IMR-90 (cell line): ENCODE results near the gene FCN1. TPM values are rescaled to one million over a fixed set of nuclear protein-coding genes. Genes with fewer than 3 reads are reported as not detected.

Experiments
- ATAC-seq: fragments of 200-7000 bp; cut with Tn5 transposase; 2 replicates; pipeline ENCODE4 v1.9.1; 2020; ENCODE audit warnings: low read depth, mild to moderate bottlenecking, moderate library complexity
- BruUV-seq: library from RNA; stranded (reverse); fragments of 400-500 nt; replicated peaks from 2 replicates; lab custom pipeline; 2021; lab: Mats Ljungman, UMichigan
- CTCF ChIA-PET: fragments of 300-600 bp; formaldehyde crosslinking; extraction: SDS; loops from one replicate; lab custom pipeline; 2021; ENCODE audit warnings: antibody characterized with exemption; lab: Yijun Ruan, JAX
- POLR2A ChIA-PET: fragments of 300-600 bp; sonication (Branson Sonifier 250); formaldehyde crosslinking; loops from one replicate; lab custom pipeline; 2022; ENCODE audit warnings: antibody characterized with exemption; ENCODE audit not compliant: unreplicated experiment; lab: Charles Lee
- DNase-seq: peaks from one replicate; pipeline ENCODE4 v3.0.0; 2013
- H2AFZ ChIP-seq: replicated peaks from 2 replicates; pipeline ENCODE3; 2013; ENCODE audit warnings: low read length, mild to moderate bottlenecking; ENCODE audit not compliant: poor library complexity
- H2AK5ac ChIP-seq: 2 replicates; pipeline ENCODE4 v1.6.1; 2013; ENCODE audit warnings: low read depth, low read length, inconsistent platforms
- H2AK9ac ChIP-seq: replicated peaks from 2 replicates; pipeline ENCODE3; 2013; ENCODE audit warnings: mild to moderate bottlenecking, low read depth, low read length, moderate library complexity; ENCODE audit not compliant: poor library complexity
- H2BK120ac ChIP-seq: 2 replicates; pipeline ENCODE4 v1.6.1; 2013; ENCODE audit warnings: low read depth, low read length, inconsistent platforms
- H2BK15ac ChIP-seq: 3 replicates; pipeline ENCODE4 v1.6.1; 2013; ENCODE audit warnings: low read depth, low read length, inconsistent platforms
- H2BK20ac ChIP-seq: 2 replicates; pipeline ENCODE4 v1.6.1; 2013; ENCODE audit warnings: low read depth, mild to moderate bottlenecking, inconsistent platforms, low read length, moderate library complexity
- H2BK5ac ChIP-seq: 2 replicates; pipeline ENCODE4 v1.6.1; 2013; ENCODE audit warnings: mild to moderate bottlenecking, low read depth, low read length, inconsistent platforms; ENCODE audit not compliant: poor library complexity, severe bottlenecking
- H3K14ac ChIP-seq: replicated peaks from 2 replicates; pipeline ENCODE4 v1.6.1; 2013; ENCODE audit warnings: low read depth, low read length, inconsistent platforms
- H3K18ac ChIP-seq: 2 replicates; pipeline ENCODE4 v1.6.1; 2013; ENCODE audit warnings: low read depth, low read length, control low read depth
- H3K23ac ChIP-seq: 2 replicates; pipeline ENCODE4 v1.6.1; 2013; ENCODE audit warnings: low read depth, low read length, inconsistent platforms
- H3K27ac ChIP-seq: 2 replicates; pipeline ENCODE4 v1.5.1; 2013; ENCODE audit warnings: mild to moderate bottlenecking, control low read depth, low read length; ENCODE audit not compliant: insufficient read depth
- H3K27me3 ChIP-seq: 2 replicates; pipeline ENCODE4 v1.6.1; 2013; ENCODE audit warnings: low read length; ENCODE audit not compliant: control insufficient read depth, insufficient read depth
- H3K36me3 ChIP-seq: 2 replicates; pipeline ENCODE4 v1.6.1; 2013; ENCODE audit warnings: low read length, mixed read lengths; ENCODE audit not compliant: control insufficient read depth, insufficient read depth
- H3K4ac ChIP-seq: 2 replicates; pipeline ENCODE4 v1.6.1; 2013; ENCODE audit warnings: low read depth, low read length, inconsistent platforms
- H3K4me1 ChIP-seq: 2 replicates; pipeline ENCODE4 v1.6.1; 2013; ENCODE audit warnings: low read length, mixed read lengths; ENCODE audit not compliant: control insufficient read depth, insufficient read depth
- H3K4me2 ChIP-seq: 2 replicates; pipeline ENCODE4 v1.6.1; 2013; ENCODE audit warnings: low read depth, mild to moderate bottlenecking, control low read depth, low read length, moderate library complexity
- H3K4me3 ChIP-seq: 2 replicates; pipeline ENCODE4 v1.5.1; 2013; ENCODE audit warnings: low read depth, mild to moderate bottlenecking, control low read depth, low read length, moderate library complexity; ENCODE audit not compliant: insufficient read depth
- H3K56ac ChIP-seq: 2 replicates; pipeline ENCODE4 v1.6.1; 2013; ENCODE audit warnings: low read length, inconsistent platforms; ENCODE audit not compliant: insufficient read depth; ENCODE audit errors: extremely low read depth
- H3K79me1 ChIP-seq, 2 experiments: 2 replicates each; pipeline ENCODE4 v1.6.1; 2013; ENCODE audit warnings: low read length in 2 of 2, inconsistent platforms in 1 of 2, low read depth in 1 of 2
- H3K9ac ChIP-seq: 2 replicates; pipeline ENCODE4 v1.6.1; 2013; ENCODE audit warnings: low read depth, low read length, control low read depth
- H3K9me1 ChIP-seq: 2 replicates; pipeline ENCODE4 v1.6.1; 2013; ENCODE audit warnings: low read length, inconsistent platforms; ENCODE audit not compliant: insufficient read depth
- H3K9me3 ChIP-seq: 2 replicates; pipeline ENCODE4 v1.6.1; 2013; ENCODE audit warnings: low read length; ENCODE audit not compliant: control insufficient read depth, insufficient read depth
- H4K20me1 ChIP-seq: 2 replicates; pipeline ENCODE4 v1.6.1; 2013; ENCODE audit warnings: low read length, inconsistent platforms; ENCODE audit not compliant: insufficient read depth
- H4K5ac ChIP-seq: 2 replicates; pipeline ENCODE4 v1.6.1; 2013; ENCODE audit warnings: mild to moderate bottlenecking, low read depth, low read length, control low read depth
- H4K8ac ChIP-seq, 2 experiments: 2 replicates each; pipeline ENCODE4 v1.6.1; 2013; ENCODE audit warnings: low read depth in 2 of 2, low read length in 2 of 2, control low read depth in 1 of 2, inconsistent platforms in 1 of 2
- H4K91ac ChIP-seq: 2 replicates; pipeline ENCODE4 v1.6.1; 2013; ENCODE audit warnings: low read depth, low read length, inconsistent platforms; ENCODE audit not compliant: insufficient read depth
- BHLHE40 ChIP-seq: fragments of 150-350 bp; IDR thresholded peaks from 2 replicates; pipeline ENCODE4 v1.6.1; 2016; ENCODE audit warnings: mild to moderate bottlenecking, low read depth, low read length
- CEBPB ChIP-seq: IDR thresholded peaks from 2 replicates; pipeline ENCODE4 v1.6.1; 2012; ENCODE audit warnings: low read depth, low read length, improper control_type of control experiment
- CHD1 ChIP-seq: IDR thresholded peaks from 2 replicates; pipeline ENCODE4 v1.6.1; 2012; ENCODE audit warnings: low read depth, low read length, improper control_type of control experiment
- FOS ChIP-seq: fragments of 150-350 bp; IDR thresholded peaks from 2 replicates; pipeline ENCODE4 v1.6.1; 2016; ENCODE audit warnings: low read depth, low read length
- MAFK ChIP-seq: IDR thresholded peaks from 2 replicates; pipeline ENCODE4 v1.6.1; 2012; ENCODE audit warnings: low read depth, low read length, improper control_type of control experiment
- MAZ ChIP-seq: IDR thresholded peaks from 2 replicates; pipeline ENCODE4 v1.6.1; 2012; ENCODE audit warnings: low read depth, mild to moderate bottlenecking, low read length, improper control_type of control experiment, moderate library complexity, borderline replicate concordance
- MXI1 ChIP-seq: IDR thresholded peaks from 2 replicates; pipeline ENCODE4 v1.6.1; 2012; ENCODE audit warnings: low read depth, mild to moderate bottlenecking, low read length, moderate library complexity, borderline replicate concordance
- NFE2L2 ChIP-seq: fragments of 150-350 bp; IDR thresholded peaks from 2 replicates; pipeline ENCODE4 v1.6.1; 2016; ENCODE audit warnings: low read depth, mild to moderate bottlenecking, low read length
- POLR2A ChIP-seq: IDR thresholded peaks from 2 replicates; pipeline ENCODE4 v1.6.1; 2012; ENCODE audit warnings: mild to moderate bottlenecking, low read depth, low read length
- RAD21 ChIP-seq: IDR thresholded peaks from 2 replicates; pipeline ENCODE4 v1.6.1; 2012; ENCODE audit warnings: low read length, improper control_type of control experiment
- RCOR1 ChIP-seq: IDR thresholded peaks from 2 replicates; pipeline ENCODE4 v1.6.1; 2012; ENCODE audit warnings: mild to moderate bottlenecking, low read length, improper control_type of control experiment; ENCODE audit not compliant: insufficient replicate concordance
- RFX5 ChIP-seq: IDR thresholded peaks from 2 replicates; pipeline ENCODE4 v1.8.0; 2012; ENCODE audit warnings: low read depth, mild to moderate bottlenecking, low read length, moderate library complexity
- SMC3 ChIP-seq: fragments of 150-350 bp; IDR thresholded peaks from 2 replicates; pipeline ENCODE4 v1.6.1; 2016; ENCODE audit warnings: low read depth, mild to moderate bottlenecking, antibody characterized with exemption, low read length, moderate library complexity
- WGBS, 2 experiments: methylation state at CpG; one replicate each; pipeline versions ENCODE4 v1.1.5 to v1.1.7; 2013; ENCODE audit warnings: missing lambda C conversion rate in 2 of 2; ENCODE audit not compliant: insufficient read length in 1 of 2; ENCODE audit errors: extremely low coverage in 2 of 2; 5-methylcytosine and 5-hydroxymethylcytosine counted together
- dilution Hi-C: fragments of 300-500 bp; cut with HindIII; formaldehyde crosslinking; loops from one replicate; pipeline ENCODE4 v1.14.3; 2018; ENCODE audit warnings: low sequenced_read_pairs; ENCODE audit not compliant: unreplicated experiment
- in situ Hi-C: fragments of 300-500 bp; cut with MboI; formaldehyde crosslinking; loops from 3 replicates; pipeline ENCODE4 v1.14.3; 2019; ENCODE audit warnings: low sequenced_read_pairs, inconsistent platforms, mixed read lengths
- intact Hi-C: fragments of 100-400 bp; cut with micrococcal nuclease; formaldehyde crosslinking; loops from 2 replicates; pipeline ENCODE4 v1.10.0; 2022
- polyA plus RNA-seq, 3 experiments: library from polyadenylated mRNA; depleted of rRNA; stranded (reverse); fragments of >200 nt; gene quantifications; 2 replicates each; pipeline ENCODE4 v1.2.3, GENCODE V29; 2012; ENCODE audit warnings: low replicate concordance in 1 of 3
- total RNA-seq: library from RNA; depleted of rRNA; stranded (reverse); fragments of >200 nt; gene quantifications from 2 replicates; pipeline ENCODE4 v1.2.3, GENCODE V29; 2012
- TF ChIP-seq, protein P1 (sequence below): fragments of 150-350 bp; IDR thresholded peaks from 2 replicates; pipeline ENCODE4 v1.6.1; 2016; ENCODE audit warnings: low read depth, mild to moderate bottlenecking, low read length, moderate library complexity, borderline replicate concordance
- TF ChIP-seq, protein P2 (sequence below): conservative IDR thresholded peaks from 2 replicates; pipeline ENCODE4 v1.5.1; 2012; ENCODE audit warnings: mild to moderate bottlenecking, low read depth, low read length, improper control_type of control experiment
- TF ChIP-seq, protein P3 (sequence below): fragments of 150-350 bp; IDR thresholded peaks from 2 replicates; pipeline ENCODE4 v1.6.1; 2017; ENCODE audit warnings: mild to moderate bottlenecking, antibody characterized with exemption, low read length, low read depth

Gene FCN1
- total and polyA plus RNA-seq, 2 of the 4 experiments (the other 2 are of a cell fraction): not detected

DNA sequence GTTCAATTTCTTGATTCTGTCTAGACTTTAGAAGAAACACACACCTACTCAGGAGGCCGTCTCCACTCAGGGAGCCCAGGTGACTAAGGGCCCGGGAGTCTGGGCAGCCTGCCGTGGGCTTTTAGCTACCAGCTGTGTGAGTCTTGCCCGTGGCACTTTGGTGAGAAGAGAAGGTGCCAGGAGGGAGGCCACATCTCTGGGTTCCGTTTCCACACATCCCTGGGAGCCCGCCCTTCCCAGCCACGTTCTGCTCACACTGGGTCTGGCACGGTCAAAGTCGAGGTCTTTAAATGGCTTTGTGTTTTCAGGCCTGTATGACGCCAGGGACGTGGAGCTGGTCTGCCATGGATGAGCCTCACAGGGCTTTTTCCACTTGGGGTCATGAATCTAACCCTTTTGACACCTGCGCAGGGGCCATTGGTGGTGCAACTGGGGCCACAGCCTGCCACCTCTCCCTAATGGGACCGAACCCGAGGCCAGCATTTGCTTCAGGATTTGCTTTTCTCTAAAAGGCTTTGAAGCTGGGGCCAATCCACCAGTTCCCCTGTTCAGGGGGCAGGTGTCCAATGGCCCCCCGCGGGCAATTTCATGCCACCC, 54.3 kb downstream of the FCN1 start:
- H3K9me3 ChIP-seq: peaks cover 4% of the 10 kb centered on the region
- H3K14ac ChIP-seq: no peak overlapping the region
- H2AFZ ChIP-seq: no peak overlapping the region
- ATAC-seq (no peak), DNase-seq (no peak)
- no peaks in the 10 kb centered on the region for H4K20me1 ChIP-seq
- H3K79me1 ChIP-seq: no peaks in the 10 kb centered on the region
- ChIA-PET CTCF (no interaction called here), POLR2A (no interaction called here)
- H3K4me1 ChIP-seq: peaks cover 4% of the 10 kb centered on the region; the same call in 1 of the 2 replicates
- H3K4me3 ChIP-seq: no peak overlapping the region
- H2AK9ac ChIP-seq: no peak overlapping the region
- intact Hi-C loops: no loop called here
- H2AK5ac ChIP-seq: no peak overlapping the region
- no peak overlapping the region for H2BK120ac ChIP-seq
- TF ChIP-seq MAFK (no peak), RCOR1 (no peak), MXI1 (no peak), CHD1 (no peak), CEBPB (no peak), RAD21 (no peak), SMC3 (no peak), BHLHE40 (no peak), NFE2L2 (no peak), FOS (no peak), POLR2A (no peak), RFX5 (no peak), MAZ (no peak)
- TF ChIP-seq, protein P1, sequence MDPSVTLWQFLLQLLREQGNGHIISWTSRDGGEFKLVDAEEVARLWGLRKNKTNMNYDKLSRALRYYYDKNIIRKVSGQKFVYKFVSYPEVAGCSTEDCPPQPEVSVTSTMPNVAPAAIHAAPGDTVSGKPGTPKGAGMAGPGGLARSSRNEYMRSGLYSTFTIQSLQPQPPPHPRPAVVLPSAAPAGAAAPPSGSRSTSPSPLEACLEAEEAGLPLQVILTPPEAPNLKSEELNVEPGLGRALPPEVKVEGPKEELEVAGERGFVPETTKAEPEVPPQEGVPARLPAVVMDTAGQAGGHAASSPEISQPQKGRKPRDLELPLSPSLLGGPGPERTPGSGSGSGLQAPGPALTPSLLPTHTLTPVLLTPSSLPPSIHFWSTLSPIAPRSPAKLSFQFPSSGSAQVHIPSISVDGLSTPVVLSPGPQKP: no peak
- TF ChIP-seq, protein P2, sequence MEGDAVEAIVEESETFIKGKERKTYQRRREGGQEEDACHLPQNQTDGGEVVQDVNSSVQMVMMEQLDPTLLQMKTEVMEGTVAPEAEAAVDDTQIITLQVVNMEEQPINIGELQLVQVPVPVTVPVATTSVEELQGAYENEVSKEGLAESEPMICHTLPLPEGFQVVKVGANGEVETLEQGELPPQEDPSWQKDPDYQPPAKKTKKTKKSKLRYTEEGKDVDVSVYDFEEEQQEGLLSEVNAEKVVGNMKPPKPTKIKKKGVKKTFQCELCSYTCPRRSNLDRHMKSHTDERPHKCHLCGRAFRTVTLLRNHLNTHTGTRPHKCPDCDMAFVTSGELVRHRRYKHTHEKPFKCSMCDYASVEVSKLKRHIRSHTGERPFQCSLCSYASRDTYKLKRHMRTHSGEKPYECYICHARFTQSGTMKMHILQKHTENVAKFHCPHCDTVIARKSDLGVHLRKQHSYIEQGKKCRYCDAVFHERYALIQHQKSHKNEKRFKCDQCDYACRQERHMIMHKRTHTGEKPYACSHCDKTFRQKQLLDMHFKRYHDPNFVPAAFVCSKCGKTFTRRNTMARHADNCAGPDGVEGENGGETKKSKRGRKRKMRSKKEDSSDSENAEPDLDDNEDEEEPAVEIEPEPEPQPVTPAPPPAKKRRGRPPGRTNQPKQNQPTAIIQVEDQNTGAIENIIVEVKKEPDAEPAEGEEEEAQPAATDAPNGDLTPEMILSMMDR: no peak
- TF ChIP-seq, protein P3, sequence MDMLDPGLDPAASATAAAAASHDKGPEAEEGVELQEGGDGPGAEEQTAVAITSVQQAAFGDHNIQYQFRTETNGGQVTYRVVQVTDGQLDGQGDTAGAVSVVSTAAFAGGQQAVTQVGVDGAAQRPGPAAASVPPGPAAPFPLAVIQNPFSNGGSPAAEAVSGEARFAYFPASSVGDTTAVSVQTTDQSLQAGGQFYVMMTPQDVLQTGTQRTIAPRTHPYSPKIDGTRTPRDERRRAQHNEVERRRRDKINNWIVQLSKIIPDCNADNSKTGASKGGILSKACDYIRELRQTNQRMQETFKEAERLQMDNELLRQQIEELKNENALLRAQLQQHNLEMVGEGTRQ: no peak
- H3K9ac ChIP-seq: no peak overlapping the region
- no peak overlapping the region for H4K91ac ChIP-seq
- 84% methylated on average over 12 of the region's 16 CpGs; no CpG with 5 or more reads in 1 of the 2 experiments for WGBS, 2 experiments
- dilution Hi-C loops: no loop called here
- H3K56ac ChIP-seq: no peak overlapping the region
- H3K9me1 ChIP-seq: peaks cover 2% of the 10 kb centered on the region; the same call in 1 of the 2 replicates
- no peak overlapping the region for H3K23ac ChIP-seq
- H3K27me3 ChIP-seq: peaks cover 4% of the 10 kb centered on the region; the same call in 1 of the 2 replicates
- H2BK15ac ChIP-seq: no peak overlapping the region
- H2BK5ac ChIP-seq: no peak overlapping the region
- no peak overlapping the region for H3K27ac ChIP-seq
- no peak overlapping the region for H2BK20ac ChIP-seq
- in situ Hi-C loops: no loop called here
- H4K5ac ChIP-seq: no peak overlapping the region
- no peak overlapping the region for H3K18ac ChIP-seq
- no peak overlapping the region for H4K8ac ChIP-seq
- no peaks in the 10 kb centered on the region for H3K36me3 ChIP-seq
- no peak overlapping the region for H3K4me2 ChIP-seq
- no peak overlapping the region for H3K4ac ChIP-seq
- no TSS peak for BruUV-seq
